ENCODE measurements around the gene RBM20. TPM values are rescaled to one million over a fixed set of nuclear protein-coding genes. Genes with fewer than 3 reads are reported as not detected.
A peak's percentile ranks its signal among the peaks of the same experiment; 100 is the strongest.

RBM20 gene
- total and polyA plus RNA-seq, 10 of the 15 experiments (the other 5 are each of a cell fraction or from before 2014, with no cell fraction given), result 0.04 to 0.26 (median 0.15) TPM

DNA sequence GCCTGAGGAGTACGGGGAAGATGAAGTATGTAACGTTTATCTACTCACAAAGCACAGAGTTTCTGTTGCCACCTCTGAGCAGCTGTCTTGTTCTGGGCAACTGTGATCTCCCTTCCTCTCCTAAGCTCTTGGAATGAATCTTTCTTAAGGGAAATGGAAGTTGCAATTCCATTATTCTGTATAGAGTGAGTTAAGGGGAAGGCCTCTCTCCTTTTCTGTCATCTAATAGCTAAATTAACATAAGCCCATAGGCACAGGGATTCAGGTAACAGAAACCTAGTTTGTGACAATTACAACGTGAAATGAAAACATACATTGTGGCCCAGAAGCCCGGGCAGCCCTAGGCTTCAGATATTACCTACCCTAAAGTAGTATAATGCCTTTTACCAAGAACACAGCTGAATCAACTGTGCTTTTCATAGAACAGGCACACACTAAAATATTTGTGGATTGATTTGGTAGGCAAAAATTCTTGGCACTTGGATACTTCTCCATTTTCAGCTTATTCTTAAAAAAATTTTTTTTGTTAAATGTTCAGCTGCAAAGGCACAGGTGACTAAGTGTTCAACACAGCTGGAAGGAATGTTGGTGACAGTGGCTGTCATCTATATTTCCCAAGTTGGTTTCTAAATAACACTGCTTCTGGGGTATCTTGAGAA is 223.8 kb downstream of the RBM20 start (continued):
- no peak for TF ChIP-seq ESRRA (IDR thresholded peaks at IDR 0.05; ENCODE audit: low read length)
- no peak for TF ChIP-seq POU2F2 (IDR thresholded peaks at IDR 0.05; ENCODE audit: borderline replicate concordance, low read depth, low read length)
- TF ChIP-seq RELB (IDR thresholded peaks at IDR 0.05; ENCODE audit: low read depth), result no peak; the same call in 1 of the 2 replicates
- TF ChIP-seq HDGF (IDR thresholded peaks at IDR 0.05), result no peak
- TF ChIP-seq BACH1 (IDR thresholded peaks at IDR 0.05; ENCODE audit: borderline replicate concordance), result no peak
- no peak for TF ChIP-seq YBX1 (IDR thresholded peaks at IDR 0.05)
- no peak for TF ChIP-seq NFYB (IDR thresholded peaks at IDR 0.05; ENCODE audit: insufficient read depth, low read depth, low read length)
- no peak for TF ChIP-seq PAX8 (IDR thresholded peaks at IDR 0.05)
- no peak for TF ChIP-seq SMC3 (IDR thresholded peaks at IDR 0.05; ENCODE audit: borderline replicate concordance, low read length)
- TF ChIP-seq TCF3 (IDR thresholded peaks at IDR 0.05; ENCODE audit: borderline replicate concordance, insufficient read depth, low read depth, low read length), result no peak
- TF ChIP-seq RUNX3 (IDR thresholded peaks at IDR 0.05; ENCODE audit: low read length), result no peak
- TF ChIP-seq, protein P1, sequence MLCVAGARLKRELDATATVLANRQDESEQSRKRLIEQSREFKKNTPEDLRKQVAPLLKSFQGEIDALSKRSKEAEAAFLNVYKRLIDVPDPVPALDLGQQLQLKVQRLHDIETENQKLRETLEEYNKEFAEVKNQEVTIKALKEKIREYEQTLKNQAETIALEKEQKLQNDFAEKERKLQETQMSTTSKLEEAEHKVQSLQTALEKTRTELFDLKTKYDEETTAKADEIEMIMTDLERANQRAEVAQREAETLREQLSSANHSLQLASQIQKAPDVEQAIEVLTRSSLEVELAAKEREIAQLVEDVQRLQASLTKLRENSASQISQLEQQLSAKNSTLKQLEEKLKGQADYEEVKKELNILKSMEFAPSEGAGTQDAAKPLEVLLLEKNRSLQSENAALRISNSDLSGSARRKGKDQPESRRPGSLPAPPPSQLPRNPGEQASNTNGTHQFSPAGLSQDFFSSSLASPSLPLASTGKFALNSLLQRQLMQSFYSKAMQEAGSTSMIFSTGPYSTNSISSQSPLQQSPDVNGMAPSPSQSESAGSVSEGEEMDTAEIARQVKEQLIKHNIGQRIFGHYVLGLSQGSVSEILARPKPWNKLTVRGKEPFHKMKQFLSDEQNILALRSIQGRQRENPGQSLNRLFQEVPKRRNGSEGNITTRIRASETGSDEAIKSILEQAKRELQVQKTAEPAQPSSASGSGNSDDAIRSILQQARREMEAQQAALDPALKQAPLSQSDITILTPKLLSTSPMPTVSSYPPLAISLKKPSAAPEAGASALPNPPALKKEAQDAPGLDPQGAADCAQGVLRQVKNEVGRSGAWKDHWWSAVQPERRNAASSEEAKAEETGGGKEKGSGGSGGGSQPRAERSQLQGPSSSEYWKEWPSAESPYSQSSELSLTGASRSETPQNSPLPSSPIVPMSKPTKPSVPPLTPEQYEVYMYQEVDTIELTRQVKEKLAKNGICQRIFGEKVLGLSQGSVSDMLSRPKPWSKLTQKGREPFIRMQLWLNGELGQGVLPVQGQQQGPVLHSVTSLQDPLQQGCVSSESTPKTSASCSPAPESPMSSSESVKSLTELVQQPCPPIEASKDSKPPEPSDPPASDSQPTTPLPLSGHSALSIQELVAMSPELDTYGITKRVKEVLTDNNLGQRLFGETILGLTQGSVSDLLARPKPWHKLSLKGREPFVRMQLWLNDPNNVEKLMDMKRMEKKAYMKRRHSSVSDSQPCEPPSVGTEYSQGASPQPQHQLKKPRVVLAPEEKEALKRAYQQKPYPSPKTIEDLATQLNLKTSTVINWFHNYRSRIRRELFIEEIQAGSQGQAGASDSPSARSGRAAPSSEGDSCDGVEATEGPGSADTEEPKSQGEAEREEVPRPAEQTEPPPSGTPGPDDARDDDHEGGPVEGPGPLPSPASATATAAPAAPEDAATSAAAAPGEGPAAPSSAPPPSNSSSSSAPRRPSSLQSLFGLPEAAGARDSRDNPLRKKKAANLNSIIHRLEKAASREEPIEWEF (IDR thresholded peaks at IDR 0.05; ENCODE audit: insufficient replicate concordance, low read depth, low read length), result no peak
- no peak for TF ChIP-seq RFX5 (IDR thresholded peaks at IDR 0.05; ENCODE audit: low read depth, low read length)
- no peak for TF ChIP-seq KAT2A (conservative IDR thresholded peaks at IDR 0.05; ENCODE audit: control insufficient read depth, low read depth, low read length)
- no peak for TF ChIP-seq MYB (IDR thresholded peaks at IDR 0.05; ENCODE audit: borderline replicate concordance, low read depth, low read length)
- peak; percentile 74 for TF ChIP-seq NFIC (IDR thresholded peaks at IDR 0.05; ENCODE audit: low read depth, low read length)
- TF ChIP-seq, protein P2, sequence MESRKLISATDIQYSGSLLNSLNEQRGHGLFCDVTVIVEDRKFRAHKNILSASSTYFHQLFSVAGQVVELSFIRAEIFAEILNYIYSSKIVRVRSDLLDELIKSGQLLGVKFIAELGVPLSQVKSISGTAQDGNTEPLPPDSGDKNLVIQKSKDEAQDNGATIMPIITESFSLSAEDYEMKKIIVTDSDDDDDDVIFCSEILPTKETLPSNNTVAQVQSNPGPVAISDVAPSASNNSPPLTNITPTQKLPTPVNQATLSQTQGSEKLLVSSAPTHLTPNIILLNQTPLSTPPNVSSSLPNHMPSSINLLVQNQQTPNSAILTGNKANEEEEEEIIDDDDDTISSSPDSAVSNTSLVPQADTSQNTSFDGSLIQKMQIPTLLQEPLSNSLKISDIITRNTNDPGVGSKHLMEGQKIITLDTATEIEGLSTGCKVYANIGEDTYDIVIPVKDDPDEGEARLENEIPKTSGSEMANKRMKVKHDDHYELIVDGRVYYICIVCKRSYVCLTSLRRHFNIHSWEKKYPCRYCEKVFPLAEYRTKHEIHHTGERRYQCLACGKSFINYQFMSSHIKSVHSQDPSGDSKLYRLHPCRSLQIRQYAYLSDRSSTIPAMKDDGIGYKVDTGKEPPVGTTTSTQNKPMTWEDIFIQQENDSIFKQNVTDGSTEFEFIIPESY (IDR thresholded peaks at IDR 0.05), result no peak
- TF ChIP-seq NR2F1 (conservative IDR thresholded peaks at IDR 0.05), result no peak
- no peak for TF ChIP-seq TBL1XR1 (IDR thresholded peaks at IDR 0.05; ENCODE audit: low read depth, low read length)

Measured in GM12878 (cell line).